Measurements from ENCODE around the gene PCGF1. TPM values are rescaled to one million over a fixed set of nuclear protein-coding genes. Genes with fewer than 3 reads are reported as not detected.

The PCGF1 gene
- total and polyA plus RNA-seq, 2 of the 8 experiments (the other 6 are each of a cell fraction or from before 2014, with no cell fraction given) = 10.0 to 23.7 TPM

GRCh38 chr2:74462786-74463105 is 44.7 kb downstream of the PCGF1 start:
- H3K56ac ChIP-seq (replicated peaks; ENCODE audit: insufficient read length, low read depth, low read length) = no peak overlapping the region
- H3K27ac ChIP-seq (ENCODE audit: low read depth, low read length) = no peak overlapping the region
- no peaks in the 10 kb centered on the region for H3K27me3 ChIP-seq (replicated peaks in 1 of 4; ENCODE audit: control insufficient read depth in 3 of 4, extremely low read depth in 1 of 4, insufficient read depth in 3 of 4, low read length in 3 of 4)
- H3K14ac ChIP-seq (ENCODE audit: insufficient read length) = no peak overlapping the region
- H3K23ac ChIP-seq (ENCODE audit: insufficient read length) = no peak overlapping the region
- H2BK120ac ChIP-seq (replicated peaks; ENCODE audit: low read depth, low read length) = no peak overlapping the region
- no peak overlapping the region for H2AK5ac ChIP-seq (ENCODE audit: low read depth, low read length)
- peaks cover 0 to 2% (median 0%) of the 10 kb centered on the region in 4 experiments; a peak in 2 of 7 replicates for H3K4me1 ChIP-seq (replicated peaks in 1 of 4; ENCODE audit: control insufficient read depth in 3 of 4, insufficient read depth in 4 of 4, low read length in 3 of 4)
- H4K20me1 ChIP-seq (replicated peaks in 1 of 2; ENCODE audit: control insufficient read depth in 1 of 2, insufficient read depth in 2 of 2, low read length in 2 of 2) = no peaks in the 10 kb centered on the region
- FAIRE-seq = no peak
- no peak overlapping the region for H2BK15ac ChIP-seq (ENCODE audit: low read length)
- no peak overlapping the region for H2BK20ac ChIP-seq (ENCODE audit: low read length)
- H3K9me3 ChIP-seq (ENCODE audit: insufficient read depth in 2 of 2, low read depth in 1 of 2, low read length in 1 of 2) = no peaks in the 10 kb centered on the region
- no peak overlapping the region for H3K4me3 ChIP-seq (ENCODE audit: extremely low read depth in 1 of 4, insufficient read depth in 2 of 4, low read depth in 3 of 4, low read length in 4 of 4)
- peaks cover 14% of the 10 kb centered on the region for H3K23me2 ChIP-seq (ENCODE audit: low read depth, low read length)
- ChIA-PET CTCF (ENCODE audit: partially characterized antibody) (interaction anchor here (9.5 to 10.5 kb wide), 2 partner anchors 11 to 18 kb away, joined by 73 to 86 read pairs; partner anchors contain the start of genes CCDC142, MRPL53 and TTC31), POLR2A (ENCODE audit: partially characterized antibody) (interaction anchor here (0.8 to 10.5 kb wide), 6 partner anchors 8 to 33 kb away, joined by 3 to 89 read pairs (median 9); partner anchors contain the start of genes CCDC142, INO80B, MRPL53 and RTKN)
- DNase-seq (ENCODE audit: low read depth in 1 of 2, low spot score in 2 of 2) = no peak
- no peak overlapping the region for H4K5ac ChIP-seq (ENCODE audit: insufficient read length, low read depth, low read length)
- peaks cover 0 to 12% (median 2%) of the 10 kb centered on the region in 4 experiments; a peak in 4 of 8 replicates for H3K36me3 ChIP-seq (ENCODE audit: control insufficient read depth in 2 of 4, insufficient read depth in 4 of 4, low read length in 3 of 4)
- 89% methylated on average over 4 of the region's 4 CpGs; no CpG with 5 or more reads in 1 of the 2 experiments for WGBS, 2 experiments (ENCODE audit: extremely low coverage in 1 of 2, insufficient coverage in 1 of 2, insufficient read length in 1 of 2, insufficient replicate concordance in 2 of 2, low coverage in 1 of 2, low lambda C conversion rate in 2 of 2, missing lambda C conversion rate in 1 of 2)
- no peak overlapping the region for H3K4me2 ChIP-seq (ENCODE audit: insufficient read depth in 1 of 2, low read depth in 2 of 2, low read length in 2 of 2)
- no peak overlapping the region for H2BK5ac ChIP-seq (ENCODE audit: low read depth, low read length)
- H3K79me2 ChIP-seq (ENCODE audit: control insufficient read depth in 1 of 2, insufficient read depth in 2 of 2, low read length in 2 of 2) = peaks cover 0 to 10% of the 10 kb centered on the region in 2 experiments; a peak in 1 of 4 replicates
- no peak overlapping the region for H2BK12ac ChIP-seq (ENCODE audit: low read depth, low read length)
- H3K9ac ChIP-seq (replicated peaks in 1 of 4; ENCODE audit: extremely low read depth in 1 of 4, low read depth in 3 of 4, low read length in 3 of 4) = no peak overlapping the region
- no peak overlapping the region; the same call in 1 of the 2 replicates for H4K8ac ChIP-seq (ENCODE audit: extremely low read depth, insufficient read depth, low read length)
- no peak overlapping the region for H2AFZ ChIP-seq (ENCODE audit: low read length)
- H4K91ac ChIP-seq (replicated peaks; ENCODE audit: insufficient read length, low read length) = no peak overlapping the region
- H3K4ac ChIP-seq (replicated peaks; ENCODE audit: insufficient read length, low read depth, low read length) = no peak overlapping the region
- no peak overlapping the region for H3K18ac ChIP-seq (ENCODE audit: extremely low read depth, low read length)
- H3K79me1 ChIP-seq (ENCODE audit: low read depth, low read length) = no peaks in the 10 kb centered on the region; the same call in none of the 2 replicates
- TF ChIP-seq SIN3A (conservative IDR thresholded peaks at IDR 0.05 in 1 of 2, IDR thresholded peaks at IDR 0.05 in 1 of 2; ENCODE audit: low read depth in 1 of 2, low read length in 2 of 2) (no peak), NRF1 (IDR thresholded peaks at IDR 0.05; ENCODE audit: low read depth, low read length) (no peak), CHD2 (IDR thresholded peaks at IDR 0.05; ENCODE audit: low read length) (no peak), KDM4A (IDR thresholded peaks at IDR 0.05; ENCODE audit: low read depth, low read length, severe bottlenecking) (no peak), BACH1 (IDR thresholded peaks at IDR 0.05; ENCODE audit: low read length) (no peak), TEAD4 (IDR thresholded peaks at IDR 0.05; ENCODE audit: low read depth, low read length) (no peak)
